CD4-positive, alpha-beta T cell treated with Interleukin-17A for 1 hour (primary cell): ENCODE measurements around the gene SPARC.
"Not testable (repeated sequence)": the region's sequence is repeated elsewhere in the genome, so short reads cannot be mapped to it uniquely, and the experiment has no call there.

Source experiments
- DNase-seq: peaks from one replicate; pipeline ENCODE4 v3.0.0-alpha.2; 2020

SPARC gene

DNA sequence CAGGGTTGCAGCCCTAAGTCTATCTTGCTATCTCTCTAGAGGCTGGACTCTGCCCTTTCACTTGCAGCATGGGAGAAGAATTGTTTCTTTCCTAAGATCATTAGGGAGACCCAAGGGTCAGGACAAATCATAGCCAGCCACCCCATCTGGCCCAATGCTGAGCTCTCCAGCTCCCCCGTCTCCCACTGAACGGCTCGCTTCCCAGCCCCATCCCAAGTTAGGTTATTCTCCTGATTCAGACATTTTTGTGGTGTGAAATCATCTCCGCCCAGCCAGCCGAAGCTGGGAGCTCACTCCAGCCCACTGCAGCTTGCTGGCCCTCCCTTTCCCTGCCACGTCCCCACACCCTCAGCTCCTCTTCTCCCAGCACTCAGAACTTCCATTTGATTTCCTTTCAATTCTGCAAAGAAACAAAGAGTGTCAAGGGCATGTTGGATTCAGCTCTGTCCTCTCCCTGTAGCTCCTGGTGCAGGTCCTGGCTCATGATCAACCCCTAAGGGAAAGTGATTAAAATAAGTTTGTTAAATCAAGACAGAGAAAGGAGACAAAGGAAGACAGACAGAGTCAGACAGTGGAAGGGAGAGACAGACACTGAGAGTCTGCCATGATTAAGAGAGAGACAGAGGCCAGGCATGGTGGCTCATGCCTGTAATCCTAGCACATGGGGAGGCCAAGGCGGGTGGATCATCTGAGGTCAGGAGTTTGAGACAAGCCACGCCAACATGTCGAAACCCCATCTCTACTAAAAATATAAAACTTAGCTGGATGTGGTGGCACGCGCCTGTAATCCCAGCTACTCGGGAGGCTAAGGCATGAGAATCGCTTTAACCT lies 12.6 kb upstream of the SPARC start:
- DNase-seq = no peak

DNA sequence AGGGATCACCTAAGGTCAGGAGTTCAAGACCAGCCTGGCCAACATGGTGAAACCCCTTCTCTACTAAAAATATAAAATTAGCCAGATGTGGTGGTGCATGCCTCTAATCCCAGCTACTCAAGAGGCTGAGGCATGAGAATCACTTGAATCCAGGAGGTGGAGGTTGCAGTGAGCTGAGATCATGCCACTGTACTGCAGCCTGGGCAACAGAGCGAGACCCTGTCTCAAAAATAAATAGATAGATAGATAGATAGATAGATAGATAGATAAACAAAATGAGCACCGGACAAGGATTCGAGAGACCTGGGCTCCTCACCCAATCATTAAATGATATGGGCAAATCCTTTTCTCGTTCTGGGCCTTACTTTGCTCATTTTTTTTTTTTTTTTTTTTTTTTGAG lies 11.4 kb upstream of the SPARC start:
- DNase-seq = not testable (repeated sequence)

DNA sequence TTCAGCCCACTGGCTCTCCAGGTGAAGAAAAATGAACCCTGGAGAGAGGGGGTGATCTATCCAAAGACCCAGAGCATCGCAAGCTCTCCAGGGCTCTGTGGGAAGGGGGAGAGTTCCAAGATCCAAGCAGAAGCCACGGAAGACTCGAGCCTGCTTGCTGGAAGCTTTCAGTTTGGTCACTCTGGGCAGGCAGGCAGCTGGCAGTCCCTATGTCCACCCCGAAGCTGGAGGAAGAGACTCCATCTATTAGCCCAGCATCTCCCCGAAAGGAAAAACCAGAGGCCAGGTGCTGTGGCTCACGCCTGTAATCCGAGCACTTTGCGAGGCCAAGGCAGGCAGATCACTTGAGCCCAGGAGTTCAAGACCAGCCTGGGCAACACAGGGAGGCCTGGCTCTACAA lies 10.7 kb upstream of the SPARC start:
- DNase-seq = no peak

DNA sequence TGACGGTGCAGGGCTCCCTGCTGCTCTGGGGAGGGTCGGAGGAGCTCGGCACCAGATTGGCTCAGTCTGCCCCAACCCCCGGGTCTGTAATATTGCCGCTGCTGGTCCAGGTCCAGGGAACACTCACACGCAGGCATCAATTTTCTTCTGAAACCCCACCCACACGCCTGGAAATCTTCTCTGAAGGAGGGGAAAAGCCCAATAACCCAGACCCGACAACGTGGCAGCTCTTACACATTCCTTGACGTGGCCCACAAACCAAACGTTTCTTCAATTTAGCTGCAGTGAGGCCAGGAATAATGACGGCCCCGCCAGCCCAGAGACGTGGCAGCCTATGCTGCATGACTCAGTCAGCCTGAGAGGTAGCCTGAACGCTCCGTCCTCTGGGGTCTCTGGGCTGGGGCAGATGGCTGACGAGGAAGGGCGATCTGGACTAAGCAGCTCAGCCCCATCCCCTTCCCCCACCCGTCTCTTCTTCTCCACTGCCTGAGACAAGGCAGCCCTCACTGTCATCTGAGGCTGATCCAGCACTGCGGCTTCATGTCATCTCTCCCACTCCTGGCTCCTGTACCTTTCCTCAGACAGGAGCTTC lies 9.9 kb upstream of the SPARC start:
- no peak for DNase-seq

DNA sequence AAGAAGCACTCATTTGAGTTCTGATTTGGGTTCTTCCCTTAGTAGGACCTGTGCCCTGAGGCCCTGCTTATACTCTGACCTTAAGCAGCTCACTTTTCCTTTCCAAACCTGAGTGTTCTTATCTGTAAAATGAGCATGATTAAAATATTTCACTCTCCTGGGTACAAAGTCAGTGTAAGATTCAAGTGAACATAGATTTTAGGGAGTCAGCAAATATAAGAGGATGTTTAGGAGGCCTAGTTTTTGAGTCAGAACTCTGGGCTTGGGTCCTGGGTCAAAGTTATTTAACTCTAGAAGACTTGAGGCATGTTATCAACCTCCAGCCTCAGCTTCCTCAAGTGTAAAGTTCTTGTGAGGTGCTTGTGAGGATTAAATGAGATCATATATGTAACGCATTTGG lies 8.7 kb upstream of the SPARC start:
- DNase-seq = no peak

DNA sequence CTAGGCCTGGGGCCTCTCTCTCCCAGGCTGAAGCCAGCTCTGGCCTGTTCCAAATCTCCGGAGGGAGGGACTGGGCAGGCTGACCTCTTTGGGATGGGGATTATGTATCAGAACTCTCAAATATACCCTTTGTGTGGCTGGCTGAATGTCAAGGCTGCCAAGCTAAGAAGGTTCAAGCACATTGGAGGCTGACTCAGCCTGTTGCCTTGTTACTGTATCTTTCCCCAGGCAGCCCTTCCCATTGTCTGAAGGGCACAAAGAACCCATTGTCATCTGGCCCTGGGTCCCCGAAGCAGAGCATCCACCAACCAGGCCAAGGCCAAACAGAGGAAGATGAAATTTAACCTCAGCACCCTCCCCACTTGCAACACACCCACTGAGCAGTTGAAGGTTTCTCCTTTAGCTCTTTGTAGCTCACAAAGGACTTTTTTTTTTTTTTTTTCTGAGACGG lies 7.3 kb upstream of the SPARC start:
- no peak for DNase-seq

DNA sequence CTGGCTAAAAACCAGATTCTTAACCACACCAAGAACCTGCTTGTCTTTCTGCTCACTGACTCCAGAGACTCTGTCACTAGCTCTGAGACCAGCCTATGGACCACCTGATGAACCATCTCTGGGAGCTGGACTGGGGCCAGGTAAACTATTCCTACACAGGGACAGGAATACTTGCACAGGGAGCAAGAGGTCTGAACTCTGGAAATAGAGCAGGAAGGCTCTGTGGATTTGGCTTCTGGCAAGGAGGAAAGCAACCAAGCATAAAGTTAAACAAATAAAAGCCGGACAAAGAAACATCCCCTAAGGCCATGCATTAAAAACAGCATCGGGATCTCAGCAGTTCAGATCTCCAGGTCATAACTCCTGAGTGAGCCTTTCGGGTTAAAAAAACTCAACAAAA lies 5.6 kb upstream of the SPARC start:
- DNase-seq = no peak

DNA sequence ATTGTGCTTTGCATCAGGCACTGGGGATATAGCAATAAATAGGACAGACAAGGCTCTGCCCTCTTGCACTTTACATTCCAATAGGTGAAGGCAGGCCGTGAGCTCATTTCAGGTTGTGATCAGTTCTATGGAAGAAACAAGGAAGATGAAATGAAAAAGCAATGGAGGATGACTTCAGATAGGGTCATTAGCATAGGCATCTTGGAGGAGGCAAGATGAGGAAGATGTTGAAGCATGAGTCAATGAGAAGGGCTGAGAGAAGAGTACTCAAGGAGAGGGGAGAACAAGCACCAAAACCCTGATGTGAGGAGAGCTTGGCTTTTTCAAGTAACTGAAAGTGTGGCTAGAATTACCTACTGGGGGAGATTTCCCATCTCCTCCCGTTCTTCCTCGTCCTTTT lies 5.0 kb upstream of the SPARC start:
- DNase-seq = no peak

DNA sequence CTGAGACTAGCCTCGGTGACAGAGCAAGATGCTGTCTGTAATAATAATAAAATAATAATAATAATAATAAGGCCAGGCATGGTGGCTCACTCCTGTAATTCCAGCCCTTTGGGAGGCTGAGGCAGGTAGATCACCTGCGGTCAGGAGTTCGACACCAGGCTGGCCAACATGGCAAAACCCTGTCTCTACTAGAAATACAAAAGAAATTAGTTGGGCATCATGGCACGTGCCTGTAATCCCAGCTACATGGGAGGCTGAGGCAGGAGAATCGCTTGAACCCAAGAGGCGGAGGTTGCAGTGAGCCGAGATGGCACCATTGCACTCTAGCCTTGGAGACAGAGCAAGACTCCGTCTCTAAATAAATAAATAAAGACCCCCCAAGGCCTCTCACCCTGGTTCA lies 2.9 kb upstream of the SPARC start:
- DNase-seq = not testable (repeated sequence)

DNA sequence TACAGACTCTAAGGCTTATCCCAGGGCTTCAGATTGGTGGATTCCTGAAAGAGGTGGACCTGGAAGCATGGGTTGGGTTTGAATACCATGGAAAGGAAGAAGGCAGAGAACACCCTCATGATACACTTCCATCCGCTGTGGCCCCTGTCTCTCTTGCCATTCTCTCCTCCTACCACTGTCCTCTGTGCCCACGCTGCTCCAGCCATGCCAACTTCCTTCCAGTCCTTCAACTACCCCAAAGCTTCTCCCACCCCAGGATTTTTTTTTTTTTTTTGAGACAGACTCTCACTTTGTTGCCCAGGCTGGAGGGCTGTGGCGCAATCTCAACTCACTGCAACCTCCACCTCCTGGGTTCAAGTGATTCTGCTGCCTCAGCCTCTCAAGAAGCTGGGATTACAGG lies 1.7 kb upstream of the SPARC start:
- DNase-seq = no peak

DNA sequence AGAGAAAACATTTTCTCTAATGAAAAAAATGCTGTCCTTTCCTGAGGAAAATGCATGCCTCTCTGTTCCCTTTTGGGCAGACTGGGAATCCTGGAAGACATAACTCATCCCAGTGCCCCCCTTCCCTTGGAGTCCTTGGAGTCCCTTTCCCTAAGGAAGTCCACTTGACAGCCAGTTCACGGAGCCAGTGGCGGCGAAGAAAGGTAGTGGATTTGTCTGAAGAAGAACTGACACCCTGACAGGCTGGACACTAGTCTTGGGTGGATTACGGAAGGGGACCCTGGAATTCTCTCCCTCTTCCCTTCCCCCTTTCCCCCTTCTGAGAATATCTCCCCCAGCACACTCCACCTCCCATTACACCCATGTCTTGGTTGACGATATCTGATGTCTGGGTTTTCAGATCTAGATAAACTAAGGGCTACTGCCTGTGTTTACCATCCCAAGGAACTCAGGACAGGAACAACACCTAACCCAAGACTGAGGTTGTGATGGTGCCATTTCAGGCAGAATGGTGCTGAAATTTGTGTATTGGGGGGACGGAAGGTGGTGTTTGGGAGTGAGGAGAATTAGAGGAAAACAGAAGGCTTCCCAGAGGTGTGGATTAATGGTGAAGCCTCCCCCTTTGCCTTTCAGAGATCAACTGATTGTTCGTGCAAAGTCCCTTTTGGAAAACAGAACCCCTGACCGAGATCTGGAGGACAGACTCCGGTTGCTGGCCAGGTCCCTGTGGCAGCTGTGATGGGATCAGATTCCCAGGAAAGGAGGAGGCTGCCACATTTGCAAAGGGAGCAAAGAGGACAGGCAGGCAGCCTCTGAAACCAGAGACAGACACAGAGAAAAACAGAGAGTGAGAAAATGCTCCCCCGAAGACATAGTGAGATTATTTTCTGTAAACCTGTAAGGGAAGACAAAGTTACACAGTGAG lies 704 bp downstream of the SPARC start:
- no peak for DNase-seq

DNA sequence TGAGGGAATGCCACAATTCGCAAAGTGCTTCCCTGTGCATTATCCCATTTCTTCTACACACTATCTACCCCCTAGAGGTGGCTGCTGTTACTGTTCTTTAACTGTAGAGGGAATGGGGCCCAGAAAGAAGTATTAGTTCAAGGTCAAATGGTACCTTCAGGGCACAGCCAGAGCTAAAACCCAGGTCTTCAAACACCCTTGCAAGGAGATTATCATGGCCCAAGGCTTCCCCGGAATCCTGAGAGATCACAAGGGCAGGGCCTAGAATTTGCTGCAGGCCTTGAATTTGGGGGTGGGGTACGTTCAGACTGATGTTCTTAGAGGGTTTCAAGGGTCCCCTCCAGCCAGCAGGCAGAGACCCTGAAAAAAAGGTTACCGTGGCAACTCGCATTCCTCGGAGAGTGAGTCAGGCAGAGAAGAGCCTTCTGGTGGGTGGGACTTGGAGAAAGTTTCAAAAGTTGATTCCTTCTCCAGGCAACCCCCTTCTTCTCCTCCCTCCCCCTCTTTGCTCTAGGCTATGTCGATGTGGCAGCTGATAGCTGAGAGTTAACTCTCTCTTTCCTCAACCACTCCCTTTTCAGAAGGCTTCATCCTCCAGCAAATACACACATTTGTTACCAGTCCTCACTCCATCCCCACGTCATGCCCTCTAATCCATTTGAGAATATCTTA lies 1.9 kb downstream of the SPARC start:
- no peak for DNase-seq

DNA sequence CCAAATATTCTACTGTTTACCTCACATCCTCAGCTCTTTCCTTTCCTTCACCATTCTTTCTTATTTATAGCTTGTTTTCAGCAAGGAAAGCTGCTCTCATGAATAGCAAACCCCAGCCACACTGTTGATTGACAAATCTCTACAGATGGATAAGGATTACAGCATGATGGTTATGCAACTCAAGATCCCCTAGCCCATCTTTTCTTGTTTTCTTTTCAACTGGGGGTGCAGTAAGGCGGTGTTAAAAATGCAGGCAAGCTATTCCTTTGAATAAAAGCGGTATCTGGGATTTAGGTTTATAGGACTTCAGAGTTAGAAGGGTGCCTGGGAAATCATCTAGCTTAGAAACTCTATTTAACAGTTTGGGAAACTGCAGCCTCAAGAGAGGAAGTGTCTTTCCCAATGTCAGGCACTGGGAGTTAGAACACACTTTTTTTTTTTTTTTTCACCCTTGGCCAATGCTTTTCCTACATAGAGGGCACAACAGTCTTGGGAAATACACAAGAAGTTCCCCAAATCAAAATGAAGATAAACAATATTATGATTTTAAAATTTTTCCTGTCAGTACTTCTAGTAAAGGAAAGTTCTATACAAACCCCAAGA lies 2.6 kb downstream of the SPARC start:
- no peak for DNase-seq

DNA sequence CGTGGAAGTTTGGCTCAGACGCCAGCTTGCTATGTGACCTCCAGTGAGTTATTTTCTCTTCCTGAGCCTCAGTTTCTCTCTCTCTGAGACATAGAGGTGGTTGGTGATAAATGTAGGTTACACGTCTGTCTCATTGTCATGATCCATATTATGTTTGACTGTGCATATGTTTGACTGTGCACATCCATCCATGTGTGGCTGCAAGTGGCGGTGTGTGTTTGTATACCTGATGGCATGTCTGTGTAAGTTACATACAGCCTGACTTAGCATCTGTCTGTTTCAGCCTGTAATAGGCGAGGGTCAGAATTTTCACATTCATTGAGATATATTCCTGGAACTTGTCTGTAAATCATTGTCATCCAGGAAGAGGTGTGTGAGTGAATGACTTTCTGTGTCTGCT lies 3.3 kb downstream of the SPARC start:
- no peak for DNase-seq

DNA sequence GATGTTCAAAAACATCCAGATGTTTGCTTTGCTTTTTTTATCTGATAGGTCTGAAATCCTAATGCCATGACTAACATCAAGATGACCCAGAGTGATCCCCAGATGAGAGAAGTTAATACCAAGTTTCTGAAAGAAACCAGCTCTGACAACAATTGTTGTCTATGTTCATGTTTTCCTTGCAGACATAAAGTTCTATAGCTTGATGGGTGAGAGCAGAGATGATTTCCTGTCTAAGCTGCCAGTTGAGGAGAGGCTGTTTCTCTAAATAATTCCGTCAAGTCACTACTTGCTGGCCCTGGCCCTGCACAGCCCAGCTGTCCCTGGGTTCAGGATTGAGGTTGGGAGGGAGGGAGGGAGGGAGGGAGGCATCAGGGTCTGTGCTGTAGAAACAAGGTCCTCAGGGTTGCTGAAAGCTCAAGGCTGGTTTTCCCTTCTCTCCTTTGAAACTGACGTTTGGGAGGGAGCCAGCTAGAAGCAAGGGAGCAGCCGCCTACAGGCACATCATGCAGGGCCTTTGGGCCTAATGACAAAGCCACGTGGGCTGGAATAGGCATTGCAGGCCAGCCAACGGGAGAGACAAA lies 3.9 kb downstream of the SPARC start:
- no peak for DNase-seq

DNA sequence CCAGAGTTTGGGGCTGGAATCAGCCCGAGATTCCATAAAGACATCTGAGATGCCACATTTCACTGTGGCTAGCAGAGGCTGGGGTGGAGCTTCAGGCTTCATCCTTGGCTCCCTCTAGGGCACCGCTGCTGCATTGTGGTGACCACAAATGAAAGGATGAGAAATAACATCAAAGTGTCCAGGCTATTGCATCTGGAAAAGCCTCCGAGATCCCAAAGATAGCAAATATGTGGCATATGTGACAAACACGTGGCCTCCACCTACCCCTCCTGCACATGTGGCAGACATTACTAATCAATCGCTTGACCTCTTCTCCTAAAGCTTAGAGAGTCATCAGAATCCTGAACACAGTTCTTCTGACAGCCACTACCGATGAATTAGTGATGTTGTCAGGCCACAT lies 4.5 kb downstream of the SPARC start:
- no peak for DNase-seq

DNA sequence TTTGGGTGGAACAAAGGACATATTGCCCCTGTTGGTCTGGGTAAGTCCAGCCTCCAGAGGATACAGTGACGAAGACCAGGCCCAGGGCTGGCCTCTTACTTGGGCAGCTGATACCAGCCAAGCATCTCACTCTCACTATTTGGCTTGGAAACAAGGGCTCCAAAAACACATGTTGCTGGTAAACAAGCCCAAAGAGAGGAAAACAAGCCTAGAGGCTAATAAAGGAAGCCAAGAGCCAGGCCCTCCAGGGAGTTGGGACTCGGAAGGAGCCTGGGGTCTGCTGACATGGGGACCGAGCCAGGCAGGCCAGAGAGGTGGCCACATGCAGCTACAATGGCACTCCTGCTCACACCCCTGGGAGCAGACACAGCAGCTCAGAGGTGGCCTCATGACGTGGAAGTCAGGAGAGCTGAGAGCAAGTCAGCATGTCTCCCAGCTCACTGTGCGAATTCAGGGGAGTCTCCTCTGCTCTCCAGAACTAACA lies 5.7 kb downstream of the SPARC start:
- no peak for DNase-seq

DNA sequence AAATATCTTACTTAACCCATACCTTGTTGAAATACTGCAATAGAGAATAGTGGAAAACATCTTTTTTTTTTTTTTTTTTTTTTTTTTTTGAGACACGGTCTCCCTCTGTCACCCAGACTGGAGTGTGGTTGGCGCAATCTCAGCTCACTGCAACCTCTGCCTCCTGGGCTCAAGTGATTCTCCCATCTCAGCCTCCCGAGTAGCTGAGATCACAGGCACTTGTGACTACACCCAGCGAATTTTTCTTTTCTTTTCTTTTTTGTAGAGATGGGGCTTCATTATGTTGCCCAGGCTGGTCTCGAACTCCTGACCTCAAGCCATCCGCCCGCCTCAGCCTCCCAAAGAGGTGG lies 6.6 kb downstream of the SPARC start:
- not testable (repeated sequence) for DNase-seq

DNA sequence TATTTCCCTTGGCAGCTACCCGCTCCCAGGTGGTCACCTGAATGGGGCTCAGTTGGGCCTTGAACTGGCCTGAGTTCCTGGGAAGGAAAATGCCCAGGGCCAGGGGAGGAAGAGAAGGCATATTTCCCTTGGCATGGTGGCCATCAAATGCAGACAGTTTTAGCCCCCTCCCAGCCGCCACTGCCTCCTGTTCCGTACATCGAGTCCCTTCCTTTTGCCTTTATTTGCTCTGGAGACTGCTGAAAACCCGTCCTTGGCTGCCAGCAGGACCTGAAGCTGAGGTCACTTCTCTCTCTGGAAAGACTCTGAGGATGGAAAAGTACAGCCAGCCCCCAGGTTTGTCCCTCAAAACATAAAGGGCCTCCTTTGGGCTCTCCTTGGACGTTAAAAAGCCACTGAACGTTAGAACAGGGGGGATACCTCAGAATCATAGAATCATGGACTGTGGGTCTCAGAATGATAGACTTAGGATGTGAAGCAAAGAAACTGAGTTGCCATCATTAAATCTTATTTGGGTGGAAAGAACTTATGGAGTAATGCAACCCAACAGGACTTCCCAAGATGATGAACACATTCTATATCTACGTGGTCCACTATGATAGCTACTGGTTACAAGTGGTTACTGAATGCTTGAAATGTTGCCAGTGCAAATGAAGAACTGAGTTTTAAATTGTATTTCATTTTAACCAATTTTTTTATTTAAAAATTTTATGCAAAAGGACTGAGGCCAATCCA lies 7.1 kb downstream of the SPARC start:
- no peak for DNase-seq

DNA sequence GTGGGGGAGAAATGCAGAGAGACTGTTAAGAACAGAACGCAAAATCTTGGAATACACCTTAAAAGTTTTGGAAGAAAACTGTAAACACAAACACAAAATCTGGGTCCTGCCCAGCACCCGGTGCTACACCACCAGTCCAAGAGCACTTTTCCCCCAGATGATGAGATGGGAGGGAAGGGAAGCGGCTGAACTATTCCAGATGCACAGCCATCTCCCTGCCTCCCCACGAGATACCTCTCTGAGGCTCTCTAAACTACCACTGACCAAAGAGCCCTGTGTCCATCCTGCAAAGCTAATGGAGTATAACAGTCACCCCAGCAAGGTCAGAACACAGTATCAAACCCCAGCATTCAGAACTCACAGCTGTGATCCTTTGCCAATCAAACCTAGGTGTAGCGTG lies 8.0 kb downstream of the SPARC start:
- DNase-seq = no peak

DNA sequence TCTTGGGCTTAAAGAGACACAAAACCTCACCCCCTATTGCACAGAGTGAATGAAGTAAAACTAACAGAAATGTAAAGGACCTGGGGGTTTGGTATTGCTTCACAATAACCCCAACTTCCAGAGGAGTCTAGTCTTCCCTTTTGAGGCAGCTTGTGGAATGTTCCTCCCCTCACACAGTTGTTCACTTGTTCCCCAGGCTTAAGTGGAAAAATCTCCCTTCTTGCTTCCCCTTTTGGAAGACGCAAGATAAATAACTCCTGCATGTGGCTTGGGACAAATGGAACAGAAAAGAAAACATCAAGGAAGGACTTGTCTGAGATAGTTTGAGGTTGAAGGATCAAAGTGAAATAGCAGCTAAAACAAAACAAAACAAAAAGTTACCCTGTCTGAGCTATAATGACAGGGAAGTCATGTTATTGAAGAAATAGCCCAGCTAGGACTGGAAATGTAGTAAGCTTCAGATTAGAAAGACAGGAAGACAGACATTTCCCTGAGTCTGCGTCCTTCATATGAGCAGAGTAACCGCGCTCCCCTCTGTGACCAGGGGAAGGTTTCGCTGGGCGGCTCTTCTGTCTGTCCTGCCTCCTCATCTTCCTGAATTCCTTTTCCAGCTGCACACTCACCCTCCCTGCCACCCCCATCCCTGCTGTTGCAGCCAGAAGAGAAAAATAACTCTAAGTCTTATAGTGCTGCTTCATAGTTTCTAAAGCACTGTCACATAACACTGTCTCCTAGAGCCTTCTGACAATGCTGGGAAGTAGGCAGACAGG lies 8.8 kb downstream of the SPARC start:
- DNase-seq = no peak
